Tibial artery (tissue), 4 donors: ENCODE data around the gene VENTX.

Source experiments
- DNase-seq, 2 donors: peaks; one replicate each; pipeline ENCODE4 v3.0.0-alpha.2; 2019
- H3K27ac ChIP-seq, 2 donors: fragments of 200-600 bp; sonication (generic) in 1 of 2; 1 replicate in 1 of 2; 2 replicates in 1 of 2; pipeline ENCODE4 v1.5.1; 2018 to 2019; ENCODE audit warnings: mild to moderate bottlenecking in 1 of 2
- H3K27me3 ChIP-seq, 2 donors: fragments of 200-600 bp; sonication (generic) in 1 of 2; one replicate each; pipeline versions ENCODE4 v1.5.1 to v1.6.0; 2016 to 2019
- H3K36me3 ChIP-seq, 3 donors: fragments of 200-600 bp; sonication (generic) in 2 of 3; one replicate each; pipeline ENCODE4 v1.5.1; 2016 to 2019; ENCODE audit warnings: mild to moderate bottlenecking in 2 of 3
- H3K4me1 ChIP-seq, 4 donors: fragments of 200-600 bp; sonication (generic) in 2 of 4; 1 replicate in 3 of 4; 2 replicates in 1 of 4; pipeline ENCODE4 v1.5.1; 2016 to 2019
- H3K4me3 ChIP-seq, 2 donors: fragments of 200-600 bp; sonication (generic) in 1 of 2; 1 replicate in 1 of 2; 2 replicates in 1 of 2; pipeline ENCODE4 v1.5.1; 2018 to 2019; ENCODE audit warnings: mild to moderate bottlenecking in 2 of 2
- H3K9me3 ChIP-seq, 3 donors: fragments of 200-600 bp; sonication (generic) in 1 of 3; one replicate each; pipeline ENCODE4 v1.5.1; 2016 to 2019
- intact Hi-C: fragments of 100-400 bp; cut with DNase I; formaldehyde crosslinking; loops from one replicate; pipeline ENCODE4 v1.15.0; 2023; ENCODE audit warnings: low total_unique reads
- TF ChIP-seq, protein P1 (sequence below), 2 experiments: fragments of 200-600 bp in 1 of 2; fragments of 450-650 bp in 1 of 2; IDR thresholded peaks; one replicate each; pipeline ENCODE4 v1.5.1; 2017 to 2019; ENCODE audit warnings: antibody characterized with exemption in 2 of 2, mild to moderate bottlenecking in 1 of 2, moderate library complexity in 1 of 2

Gene VENTX

GRCh38 chr10:133242611-133243356 lies 5.1 kb downstream of the VENTX start:
- Histone ChIP-seq H3K27ac (no peak overlapping the region), H3K4me3 (no peak overlapping the region), H3K9me3 (no peaks in the 10 kb centered on the region), H3K27me3 (peaks cover 0 to 94% of the 10 kb centered on the region in 2 donors), H3K4me1 (peaks cover 0 to 7% (median 3%) of the 10 kb centered on the region in 4 donors), H3K36me3 (no peaks in the 10 kb centered on the region)
- no peak for DNase-seq
- intact Hi-C loops: no loop called here
- TF ChIP-seq, protein P1, sequence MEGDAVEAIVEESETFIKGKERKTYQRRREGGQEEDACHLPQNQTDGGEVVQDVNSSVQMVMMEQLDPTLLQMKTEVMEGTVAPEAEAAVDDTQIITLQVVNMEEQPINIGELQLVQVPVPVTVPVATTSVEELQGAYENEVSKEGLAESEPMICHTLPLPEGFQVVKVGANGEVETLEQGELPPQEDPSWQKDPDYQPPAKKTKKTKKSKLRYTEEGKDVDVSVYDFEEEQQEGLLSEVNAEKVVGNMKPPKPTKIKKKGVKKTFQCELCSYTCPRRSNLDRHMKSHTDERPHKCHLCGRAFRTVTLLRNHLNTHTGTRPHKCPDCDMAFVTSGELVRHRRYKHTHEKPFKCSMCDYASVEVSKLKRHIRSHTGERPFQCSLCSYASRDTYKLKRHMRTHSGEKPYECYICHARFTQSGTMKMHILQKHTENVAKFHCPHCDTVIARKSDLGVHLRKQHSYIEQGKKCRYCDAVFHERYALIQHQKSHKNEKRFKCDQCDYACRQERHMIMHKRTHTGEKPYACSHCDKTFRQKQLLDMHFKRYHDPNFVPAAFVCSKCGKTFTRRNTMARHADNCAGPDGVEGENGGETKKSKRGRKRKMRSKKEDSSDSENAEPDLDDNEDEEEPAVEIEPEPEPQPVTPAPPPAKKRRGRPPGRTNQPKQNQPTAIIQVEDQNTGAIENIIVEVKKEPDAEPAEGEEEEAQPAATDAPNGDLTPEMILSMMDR (IDR thresholded peaks at IDR 0.05): no peak

- no peaks in the 10 kb centered on the region for H3K36me3 ChIP-seq
- TF ChIP-seq, protein P1 (IDR thresholded peaks at IDR 0.05): no peak
- no peak overlapping the region for H3K27ac ChIP-seq
- no peaks in the 10 kb centered on the region for H3K9me3 ChIP-seq
- no peak for DNase-seq
- no peaks in the 10 kb centered on the region for H3K4me1 ChIP-seq
- H3K27me3 ChIP-seq: peaks cover 0 to 94% of the 10 kb centered on the region in 2 donors
- intact Hi-C loops: no loop called here
- no peak overlapping the region for H3K4me3 ChIP-seq
These were observed 5.9 kb downstream of the VENTX start for GRCh38 chr10:133243593-133243992.

GRCh38 chr10:133245439-133246235 lies 8.0 kb downstream of the VENTX start:
- TF ChIP-seq, protein P1 (IDR thresholded peaks at IDR 0.05): no peak
- no peak overlapping the region for H3K4me3 ChIP-seq
- intact Hi-C loops: no loop called here
- H3K27me3 ChIP-seq: peaks cover 0 to 97% of the 10 kb centered on the region in 2 donors
- no peaks in the 10 kb centered on the region for H3K4me1 ChIP-seq
- H3K27ac ChIP-seq: no peak overlapping the region
- no peak for DNase-seq
- no peaks in the 10 kb centered on the region for H3K9me3 ChIP-seq
- H3K36me3 ChIP-seq: no peaks in the 10 kb centered on the region

GRCh38 chr10:133246236-133246626 lies 8.6 kb downstream of the VENTX start:
- intact Hi-C loops: no loop called here
- peaks cover 0 to 95% of the 10 kb centered on the region in 2 donors for H3K27me3 ChIP-seq
- TF ChIP-seq, protein P1 (IDR thresholded peaks at IDR 0.05): no peak
- H3K4me1 ChIP-seq: no peaks in the 10 kb centered on the region
- H3K4me3 ChIP-seq: no peak overlapping the region
- no peaks in the 10 kb centered on the region for H3K36me3 ChIP-seq
- H3K27ac ChIP-seq: no peak overlapping the region
- DNase-seq: no peak
- no peaks in the 10 kb centered on the region for H3K9me3 ChIP-seq

DNA sequence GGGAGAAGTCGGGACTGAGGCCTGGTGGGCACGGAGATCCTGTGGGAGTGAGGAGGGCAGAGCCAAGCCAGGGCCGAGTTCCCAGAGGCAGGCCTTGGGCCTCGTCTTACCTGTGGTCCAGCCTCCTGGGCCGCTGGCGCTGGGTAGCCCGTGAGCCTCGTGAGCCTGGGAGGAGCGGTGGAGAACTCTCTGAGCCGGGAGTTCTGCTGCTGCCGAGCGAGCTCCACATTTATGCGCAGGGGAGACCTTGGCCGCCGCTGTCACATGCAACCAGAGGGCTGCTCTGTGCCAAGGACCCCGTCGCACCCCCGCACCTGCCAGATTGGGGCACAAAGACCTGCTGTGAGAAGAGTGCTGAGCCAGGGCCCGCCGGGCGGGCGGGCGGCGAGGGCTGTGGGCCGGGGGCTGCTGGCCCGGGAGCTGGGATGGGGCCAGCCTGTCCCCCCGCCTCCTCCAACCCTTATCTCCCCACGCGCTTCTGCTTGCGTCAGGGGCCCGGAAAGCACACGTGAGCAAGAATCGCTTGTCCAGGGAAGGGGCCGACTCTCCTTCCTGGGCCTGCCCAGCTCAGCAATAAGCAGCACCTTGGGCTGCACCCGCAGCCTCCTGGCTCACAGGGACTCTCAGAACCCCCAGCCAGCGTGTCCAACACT lies 10.2 kb downstream of the VENTX start:
- peaks cover 0 to 95% of the 10 kb centered on the region in 2 donors for H3K27me3 ChIP-seq
- H3K4me1 ChIP-seq: no peaks in the 10 kb centered on the region
- no peak overlapping the region for H3K4me3 ChIP-seq
- intact Hi-C loops: no loop called here
- no peak overlapping the region for H3K27ac ChIP-seq
- DNase-seq: no peak
- H3K9me3 ChIP-seq: no peaks in the 10 kb centered on the region
- H3K36me3 ChIP-seq: no peaks in the 10 kb centered on the region
- TF ChIP-seq, protein P1 (IDR thresholded peaks at IDR 0.05): no peak
